ENCODE measurements around the gene DCAF11.

GRCh38 chr14:24143511-24143910 is 28.9 kb downstream of the DCAF11 start:
- TF ChIP-seq CTCF (IDR thresholded peaks at IDR 0.05) (no peak), POLR2A (IDR thresholded peaks at IDR 0.05) (no peak)
